Adrenal gland (tissue), 12 donors: ENCODE data around the gene DCN. TPM values are rescaled to one million over a fixed set of nuclear protein-coding genes. Genes with fewer than 3 reads are reported as not detected.
A peak's percentile ranks its signal among the peaks of the same experiment; 100 is the strongest.

ENCODE experiments used
- DNase-seq, 7 donors: peaks; one replicate each; pipeline ENCODE4 v3.0.0-alpha.2; 2019 to 2020
- H3K27ac ChIP-seq, 5 donors: fragments of 200-600 bp; sonication (generic) in 4 of 5; 1 replicate in 3 of 5; 2 replicates in 2 of 5; pipeline versions ENCODE4 v1.5.1 to v1.8.0; 2016 to 2020; ENCODE audit warnings: mild to moderate bottlenecking in 1 of 5
- H3K27me3 ChIP-seq: fragments of 200-600 bp; 2 replicates; pipeline ENCODE4 v1.8.0; 2021
- H3K36me3 ChIP-seq, 2 donors: fragments of 200-600 bp; replicated peaks in 1 of 2; 1 replicate in 1 of 2; 2 replicates in 1 of 2; pipeline versions ENCODE4 v1.5.1 to v1.8.0; 2018 to 2022
- H3K4me1 ChIP-seq, 2 donors: fragments of 200-600 bp; replicated peaks in 1 of 2; 1 replicate in 1 of 2; 2 replicates in 1 of 2; pipeline versions ENCODE4 v1.5.1 to v1.8.0; 2018 to 2021
- H3K4me3 ChIP-seq, 4 donors: fragments of 200-600 bp; sonication (generic) in 3 of 4; one replicate each; pipeline ENCODE4 v1.5.1; 2016 to 2018
- H3K9me3 ChIP-seq, 3 donors: fragments of 200-600 bp; sonication (generic) in 1 of 3; replicated peaks in 1 of 3; 1 replicate in 2 of 3; 2 replicates in 1 of 3; pipeline versions ENCODE4 v1.5.1 to v1.8.0; 2016 to 2021
- CTCF ChIP-seq, 6 experiments: fragments of 450-650 bp in 4 of 6; fragments of 200-600 bp in 2 of 6; sonication (generic) in 1 of 6; IDR thresholded peaks; 1 replicate in 5 of 6; 2 replicates in 1 of 6; pipeline versions ENCODE4 v1.5.1 to v1.8.0; 2016 to 2021; ENCODE audit warnings: antibody characterized with exemption in 6 of 6, mild to moderate bottlenecking in 2 of 6, moderate library complexity in 1 of 6
- POLR2A ChIP-seq, 2 donors: fragments of 450-650 bp; IDR thresholded peaks; one replicate each; pipeline ENCODE4 v1.6.1; 2017; ENCODE audit warnings: antibody characterized with exemption in 2 of 2, mild to moderate bottlenecking in 2 of 2, moderate library complexity in 1 of 2
- WGBS, 4 donors: extraction: QIAGEN DNeasy Blood & Tissue Kit in 2 of 4; methylation state at CpG; one replicate each; pipeline versions ENCODE4 v1.1.5 to v1.1.7; 2013 to 2017; 5-methylcytosine and 5-hydroxymethylcytosine counted together
- intact Hi-C, 2 donors: fragments of 100-400 bp; cut with DNase I; formaldehyde crosslinking; loops; one replicate each; pipeline versions ENCODE4 v1.14.1 to v1.15.0; 2022 to 2023
- polyA plus RNA-seq, 3 donors: library from polyadenylated mRNA; stranded (reverse); fragments of 200-250 nt in 2 of 3; fragments of 350-450 nt in 1 of 3; fragmentation: Illumina TruSeq in 1 of 3; extraction: RNeasy Lipid Tissue Mini Kit (QIAGEN cat#74804) in 1 of 3; gene quantifications; one replicate each; pipeline ENCODE4 v1.2.3, GENCODE V29; 2013 to 2014
- total RNA-seq, 9 donors: library from RNA; depleted of rRNA in 4 of 9; stranded (reverse); fragments of >200 nt in 4 of 9; fragments of 120-200 nt in 1 of 9; fragmentation: NEBNext Ultra II Directional in 1 of 9; extraction: Animal tissue kit (Norgen Biotek cat#: 25700) in 1 of 9; gene quantifications; one replicate each; pipeline versions ENCODE4 v1.1.0 to v1.2.4, GENCODE V29; 2013 to 2023
- donor health status: healthy with polysubstance abuse.
- donor health status: Bipolar disorder and iron deficiency.
- donor health status: DM: yes; HTN: yes; CAD: no.
- donor health status: DM: no; HTN: no; CAD: no.
- donor health status: DM: no; HTN: no; CAD: no.
- donor health status: DM: yes; HTN: yes; CAD: no.

DCN gene
- total and polyA plus RNA-seq, 12 donors = 234 to 2,358 (median 970) TPM

- TF ChIP-seq CTCF (IDR thresholded peaks at IDR 0.05) = no peak
- no peak for TF ChIP-seq POLR2A (IDR thresholded peaks at IDR 0.05)
- intact Hi-C loops = no loop called here
- Histone ChIP-seq H3K27me3 (no peaks in the 10 kb centered on the region), H3K9me3 (peaks cover 0 to 8% (median 0%) of the 10 kb centered on the region in 3 donors), H3K27ac (no peak overlapping the region), H3K36me3 (no peaks in the 10 kb centered on the region), H3K4me1 (no peaks in the 10 kb centered on the region), H3K4me3 (peak overlapping the region in 1 of 4 donors; percentile 11)
- no peak for DNase-seq
Measured at GRCh38 chr12:91106283-91106682, 76.3 kb downstream of the DCN start.

GRCh38 chr12:91105807-91106206, 76.8 kb downstream of the DCN start:
- H3K27me3 ChIP-seq = no peaks in the 10 kb centered on the region
- H3K36me3 ChIP-seq = no peaks in the 10 kb centered on the region
- DNase-seq = no peak
- intact Hi-C loops = no loop called here
- peaks cover 0 to 8% (median 0%) of the 10 kb centered on the region in 3 donors for H3K9me3 ChIP-seq
- H3K27ac ChIP-seq = no peak overlapping the region
- WGBS, 4 donors = 67 to 79% (median 75%) methylated on average over 5 of the region's 5 CpGs
- H3K4me1 ChIP-seq = no peaks in the 10 kb centered on the region
- no peak for TF ChIP-seq POLR2A (IDR thresholded peaks at IDR 0.05)
- TF ChIP-seq CTCF (IDR thresholded peaks at IDR 0.05) = no peak
- no peak overlapping the region for H3K4me3 ChIP-seq

- Histone ChIP-seq H3K27ac (no peak overlapping the region), H3K4me3 (peak overlapping the region in 1 of 4 donors; percentile 7), H3K27me3 (no peaks in the 10 kb centered on the region), H3K4me1 (no peaks in the 10 kb centered on the region), H3K36me3 (no peaks in the 10 kb centered on the region), H3K9me3 (peaks cover 0 to 2% (median 0%) of the 10 kb centered on the region in 3 donors)
- TF ChIP-seq CTCF (IDR thresholded peaks at IDR 0.05) (no peak), POLR2A (IDR thresholded peaks at IDR 0.05) (no peak)
- DNase-seq = no peak
- 67 to 82% (median 77%) methylated on average over 1 of the region's 1 CpG for WGBS, 4 donors
- intact Hi-C loops = no loop called here
Measured at GRCh38 chr12:91104812-91105466, 77.7 kb downstream of the DCN start.

GRCh38 chr12:91103624-91104023, 79.0 kb downstream of the DCN start:
- DNase-seq = no peak
- Histone ChIP-seq H3K27ac (no peak overlapping the region), H3K4me3 (no peak overlapping the region), H3K36me3 (no peaks in the 10 kb centered on the region), H3K4me1 (no peaks in the 10 kb centered on the region), H3K27me3 (no peaks in the 10 kb centered on the region), H3K9me3 (no peaks in the 10 kb centered on the region)
- TF ChIP-seq POLR2A (IDR thresholded peaks at IDR 0.05) = no peak
- TF ChIP-seq CTCF (IDR thresholded peaks at IDR 0.05) = no peak
- WGBS, 4 donors = 34 to 55% (median 48%) methylated on average over 1 of the region's 1 CpG
- intact Hi-C loops = no loop called here
